CD14-positive monocyte (primary cell): ENCODE data around the gene DAPK1. TPM values are rescaled to one million over a fixed set of nuclear protein-coding genes. Genes with fewer than 3 reads are reported as not detected.

Experiments used
- DNase-seq, 3 donors: peaks; one replicate each; pipeline ENCODE4 v3.0.0-alpha.2; 2011 to 2022
- H2AFZ ChIP-seq: 2 replicates; pipeline ENCODE4 v1.6.0; 2012; ENCODE audit warnings: mild to moderate bottlenecking, low read depth, low read length, inconsistent platforms; ENCODE audit not compliant: insufficient read depth, poor library complexity, severe bottlenecking
- H3K27ac ChIP-seq, 2 donors: 1 replicate in 1 of 2; 2 replicates in 1 of 2; pipeline ENCODE4 v1.5.1; 2012 to 2013; ENCODE audit warnings: low read length in 2 of 2, control low read depth in 1 of 2, inconsistent platforms in 1 of 2, low read depth in 1 of 2, mild to moderate bottlenecking in 1 of 2
- H3K27me3 ChIP-seq, 2 donors: one replicate each; pipeline versions ENCODE4 v1.6.0 to v1.6.1; 2011 to 2013; ENCODE audit warnings: low read length in 2 of 2; ENCODE audit not compliant: control insufficient read depth in 2 of 2, insufficient read depth in 2 of 2
- H3K36me3 ChIP-seq, 2 donors: replicated peaks in 1 of 2; 1 replicate in 1 of 2; 2 replicates in 1 of 2; pipeline versions ENCODE4 v1.5.1 to v1.6.1; 2012 to 2013; ENCODE audit warnings: low read length in 2 of 2, control low read depth in 1 of 2, inconsistent platforms in 1 of 2, mild to moderate bottlenecking in 1 of 2; ENCODE audit not compliant: insufficient read depth in 2 of 2, control insufficient read depth in 1 of 2
- H3K4me1 ChIP-seq, 2 donors: 1 replicate in 1 of 2; 2 replicates in 1 of 2; pipeline versions ENCODE4 v1.5.1 to v1.6.1; 2012 to 2013; ENCODE audit warnings: low read length in 2 of 2, control low read depth in 1 of 2, inconsistent platforms in 1 of 2, mild to moderate bottlenecking in 1 of 2, moderate library complexity in 1 of 2; ENCODE audit not compliant: insufficient read depth in 2 of 2, control insufficient read depth in 1 of 2
- H3K4me2 ChIP-seq: replicated peaks from 2 replicates; pipeline ENCODE3; 2012; ENCODE audit warnings: low read length, moderate library complexity, mild to moderate bottlenecking; ENCODE audit not compliant: poor library complexity, severe bottlenecking; ENCODE audit errors: extremely low read depth
- H3K4me3 ChIP-seq, 3 experiments: fragments of 200-600 bp in 1 of 3; sonication (generic) in 1 of 3; replicated peaks in 1 of 3; 1 replicate in 2 of 3; 2 replicates in 1 of 3; pipeline ENCODE4 v1.5.1; 2011 to 2013; ENCODE audit warnings: low read length in 3 of 3, mild to moderate bottlenecking in 3 of 3, control low read depth in 2 of 3, low read depth in 2 of 3, inconsistent platforms in 1 of 3, moderate library complexity in 1 of 3
- H3K79me2 ChIP-seq: 2 replicates; pipeline ENCODE4 v1.6.0; 2012; ENCODE audit warnings: mild to moderate bottlenecking, control low read depth, inconsistent platforms, low read length, moderate library complexity; ENCODE audit not compliant: insufficient read depth
- H3K9ac ChIP-seq: 2 replicates; pipeline ENCODE4 v1.6.0; 2017; ENCODE audit warnings: low read length, mild to moderate bottlenecking; ENCODE audit not compliant: insufficient read depth, poor library complexity, severe bottlenecking
- H3K9me3 ChIP-seq, 2 donors: replicated peaks in 1 of 2; 1 replicate in 1 of 2; 2 replicates in 1 of 2; pipeline versions ENCODE4 v1.5.1 to v1.6.1; 2012 to 2013; ENCODE audit warnings: low read length in 2 of 2, control low read depth in 1 of 2; ENCODE audit not compliant: control insufficient read depth in 1 of 2, insufficient read depth in 1 of 2
- H4K20me1 ChIP-seq: 2 replicates; pipeline ENCODE4 v1.6.0; 2012; ENCODE audit warnings: mild to moderate bottlenecking, low read length, control low read depth, moderate library complexity; ENCODE audit not compliant: insufficient read depth
- H3K27ac Mint-ChIP-seq, 7 donors: one replicate each; pipeline ENCODE4 v1.8.0; 2020; ENCODE audit warnings: mild to moderate bottlenecking in 7 of 7, mixed read lengths in 7 of 7, moderate library complexity in 6 of 7, inconsistent platforms in 2 of 7
- H3K27me3 Mint-ChIP-seq, 3 donors: one replicate each; pipeline ENCODE4 v1.8.0; 2021 to 2022; ENCODE audit warnings: low read depth in 3 of 3, mild to moderate bottlenecking in 3 of 3, mixed read lengths in 3 of 3, moderate library complexity in 3 of 3, inconsistent platforms in 1 of 3
- H3K36me3 Mint-ChIP-seq, 2 donors: one replicate each; pipeline ENCODE4 v1.8.0; 2020; ENCODE audit warnings: mixed read lengths in 2 of 2, inconsistent platforms in 1 of 2, mild to moderate bottlenecking in 1 of 2
- H3K4me1 Mint-ChIP-seq: one replicate; pipeline ENCODE4 v1.8.0; 2020; ENCODE audit warnings: mild to moderate bottlenecking, mixed read lengths
- H3K4me3 Mint-ChIP-seq, 2 donors: one replicate each; pipeline ENCODE4 v1.8.0; 2020; ENCODE audit warnings: mild to moderate bottlenecking in 2 of 2, mixed read lengths in 2 of 2, moderate library complexity in 1 of 2
- H3K9me3 Mint-ChIP-seq, 7 donors: one replicate each; pipeline ENCODE4 v1.8.0; 2020 to 2022; ENCODE audit warnings: mixed read lengths in 7 of 7, mild to moderate bottlenecking in 6 of 7, moderate library complexity in 6 of 7, inconsistent platforms in 2 of 7
- WGBS: methylation state at CpG from one replicate; pipeline ENCODE4 v1.1.5; 2013; ENCODE audit warnings: missing lambda C conversion rate; ENCODE audit not compliant: insufficient coverage; 5-methylcytosine and 5-hydroxymethylcytosine counted together
- intact Hi-C, 2 donors: fragments of 100-400 bp; cut with micrococcal nuclease; formaldehyde crosslinking; loops; one replicate each; pipeline versions ENCODE4 v1.15.0 to v1.15.1; 2023
- polyA plus RNA-seq, 3 donors: library from polyadenylated mRNA; depleted of rRNA in 1 of 3; unstranded in 2 of 3; stranded (reverse) in 1 of 3; fragments of 300-500 nt in 2 of 3; fragments of >200 nt in 1 of 3; fragmentation: Illumina TruSeq in 2 of 3; gene quantifications; 1 replicate in 2 of 3; 2 replicates in 1 of 3; pipeline ENCODE4 v1.2.3, GENCODE V29; 2012 to 2021
- TF ChIP-seq, protein P1 (sequence below): fragments of 200-600 bp; IDR thresholded peaks from one replicate; pipeline ENCODE4 v1.8.0; 2022; ENCODE audit warnings: antibody characterized with exemption, mild to moderate bottlenecking

The DAPK1 gene
- polyA plus RNA-seq, 3 donors = 24.1 to 102 (median 44.4) TPM

- Mint-ChIP-seq H3K9me3 (no peaks in the 10 kb centered on the region), H3K27me3 (peaks cover 0 to 2% (median 2%) of the 10 kb centered on the region in 3 donors), H3K4me1 (peaks cover 41% of the 10 kb centered on the region), H3K27ac (peak overlapping the region in 4 of 7 donors; percentile 4 to 34 (median 24)), H3K4me3 (no peak overlapping the region), H3K36me3 (peaks cover 28 to 39% of the 10 kb centered on the region in 2 donors)
- H2AFZ ChIP-seq = no peak overlapping the region
- intact Hi-C loops = no loop called here
- no peak for DNase-seq
- H3K27ac ChIP-seq = peak overlapping the region in 1 of 2 donors; percentile 86
- peaks cover 71% of the 10 kb centered on the region for H4K20me1 ChIP-seq
- TF ChIP-seq, protein P1, sequence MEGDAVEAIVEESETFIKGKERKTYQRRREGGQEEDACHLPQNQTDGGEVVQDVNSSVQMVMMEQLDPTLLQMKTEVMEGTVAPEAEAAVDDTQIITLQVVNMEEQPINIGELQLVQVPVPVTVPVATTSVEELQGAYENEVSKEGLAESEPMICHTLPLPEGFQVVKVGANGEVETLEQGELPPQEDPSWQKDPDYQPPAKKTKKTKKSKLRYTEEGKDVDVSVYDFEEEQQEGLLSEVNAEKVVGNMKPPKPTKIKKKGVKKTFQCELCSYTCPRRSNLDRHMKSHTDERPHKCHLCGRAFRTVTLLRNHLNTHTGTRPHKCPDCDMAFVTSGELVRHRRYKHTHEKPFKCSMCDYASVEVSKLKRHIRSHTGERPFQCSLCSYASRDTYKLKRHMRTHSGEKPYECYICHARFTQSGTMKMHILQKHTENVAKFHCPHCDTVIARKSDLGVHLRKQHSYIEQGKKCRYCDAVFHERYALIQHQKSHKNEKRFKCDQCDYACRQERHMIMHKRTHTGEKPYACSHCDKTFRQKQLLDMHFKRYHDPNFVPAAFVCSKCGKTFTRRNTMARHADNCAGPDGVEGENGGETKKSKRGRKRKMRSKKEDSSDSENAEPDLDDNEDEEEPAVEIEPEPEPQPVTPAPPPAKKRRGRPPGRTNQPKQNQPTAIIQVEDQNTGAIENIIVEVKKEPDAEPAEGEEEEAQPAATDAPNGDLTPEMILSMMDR = no peak
- H3K9ac ChIP-seq = no peak overlapping the region
- no peaks in the 10 kb centered on the region for H3K9me3 ChIP-seq
- peaks cover 25 to 34% of the 10 kb centered on the region in 2 donors for H3K4me1 ChIP-seq
- no peak overlapping the region for H3K4me3 ChIP-seq
- peaks cover 0 to 13% of the 10 kb centered on the region in 2 donors for H3K36me3 ChIP-seq
- H3K4me2 ChIP-seq = no peak overlapping the region
- WGBS = 94% methylated on average over 3 of the region's 3 CpGs
- peaks cover 28% of the 10 kb centered on the region for H3K79me2 ChIP-seq
- no peaks in the 10 kb centered on the region for H3K27me3 ChIP-seq
Observed at GRCh38 chr9:87531370-87532295, 34.0 kb downstream of the DAPK1 start.

- no peak overlapping the region for H3K9ac ChIP-seq
- Mint-ChIP-seq H3K4me3 (no peak overlapping the region), H3K36me3 (peaks cover 20 to 35% of the 10 kb centered on the region in 2 donors), H3K9me3 (no peaks in the 10 kb centered on the region), H3K4me1 (peaks cover 42% of the 10 kb centered on the region), H3K27me3 (peaks cover 0 to 2% (median 2%) of the 10 kb centered on the region in 3 donors), H3K27ac (no peak overlapping the region)
- no peak overlapping the region for H3K4me2 ChIP-seq
- intact Hi-C loops = no loop called here
- H3K36me3 ChIP-seq = no peaks in the 10 kb centered on the region
- no peaks in the 10 kb centered on the region for H3K27me3 ChIP-seq
- no peak overlapping the region for H3K27ac ChIP-seq
- H3K79me2 ChIP-seq = peaks cover 31% of the 10 kb centered on the region
- WGBS = 100% methylated on average over 1 of the region's 2 CpGs
- no peak overlapping the region for H2AFZ ChIP-seq
- peaks cover 75% of the 10 kb centered on the region for H4K20me1 ChIP-seq
- no peak overlapping the region for H3K4me3 ChIP-seq
- DNase-seq = no peak
- H3K4me1 ChIP-seq = peaks cover 25 to 34% of the 10 kb centered on the region in 2 donors
- TF ChIP-seq, protein P1 = no peak
- no peaks in the 10 kb centered on the region for H3K9me3 ChIP-seq
Observed at GRCh38 chr9:87533271-87533670, 35.6 kb downstream of the DAPK1 start.
